Coronary artery (tissue), 2 donors: ENCODE results near the gene RAB5IF.

Source experiments
- DNase-seq: peaks from one replicate; pipeline ENCODE4 v3.0.0-alpha.2; 2017; ENCODE audit warnings: low spot score
- H3K27ac ChIP-seq, 2 donors: fragments of 200-600 bp; sonication (generic); one replicate each; pipeline ENCODE4 v1.5.1; 2016 to 2019
- H3K4me3 ChIP-seq: fragments of 200-600 bp; sonication (generic); 2 replicates; pipeline ENCODE4 v1.5.1; 2016; ENCODE audit warnings: mild to moderate bottlenecking, moderate library complexity
- CTCF ChIP-seq: fragments of 200-600 bp; sonication (generic); IDR thresholded peaks from one replicate; pipeline ENCODE4 v1.5.1; 2019; ENCODE audit warnings: antibody characterized with exemption

RAB5IF gene

GRCh38 chr20:36571564-36572504 is 33.7 kb upstream of the RAB5IF start:
- no peak overlapping the region for H3K4me3 ChIP-seq
- H3K27ac ChIP-seq: peak overlapping the region; percentile 79 to 92
- DNase-seq: no peak
- no peak for TF ChIP-seq CTCF

GRCh38 chr20:36572701-36573102 is 32.9 kb upstream of the RAB5IF start:
- DNase-seq: no peak
- H3K27ac ChIP-seq: peak overlapping the region; percentile 79 to 92
- no peak for TF ChIP-seq CTCF
- peak overlapping the region; percentile 86 for H3K4me3 ChIP-seq

GRCh38 chr20:36573103-36573797 is 32.3 kb upstream of the RAB5IF start, which contains the start of gene TGIF2:
Gene TGIF2, plus strand, starts transcription at chr20:36573597. Its CDS starts 5,178 bp downstream, at chr20:36578775.
- peak within 1 kb of the TSS; percentile 86 for H3K4me3 ChIP-seq
- H3K27ac ChIP-seq: peak within 1 kb of the TSS; percentile 79 to 92
- DNase-seq: peak; percentile 90
- TF ChIP-seq CTCF: no peak

- H3K27ac ChIP-seq: peak overlapping the region; percentile 79 to 92
Measured at GRCh38 chr20:36573798-36574365, 31.7 kb upstream of the RAB5IF start.

GRCh38 chr20:36574366-36575135 is 31.0 kb upstream of the RAB5IF start:
- Histone ChIP-seq H3K4me3 (peak overlapping the region; percentile 86), H3K27ac (peak overlapping the region; percentile 79 to 92)
- TF ChIP-seq CTCF: no peak
- DNase-seq: peak; percentile 82

More at GRCh38 chr20:36573798-36574365, 31.7 kb upstream of the RAB5IF start:
- peak overlapping the region; percentile 86 for H3K4me3 ChIP-seq
- no peak for DNase-seq
- TF ChIP-seq CTCF: no peak

GRCh38 chr20:36576081-36576445 is 29.5 kb upstream of the RAB5IF start:
- no peak for TF ChIP-seq CTCF
- H3K27ac ChIP-seq: no peak overlapping the region

More at GRCh38 chr20:36576081-36576445, 29.5 kb upstream of the RAB5IF start:
- no peak overlapping the region for H3K4me3 ChIP-seq
- DNase-seq: no peak
